CD14-positive monocyte (primary cell): ENCODE results near the gene SH3GLB2. TPM values are rescaled to one million over a fixed set of nuclear protein-coding genes. Genes with fewer than 3 reads are reported as not detected.

Source experiments
- DNase-seq, 3 donors: peaks; one replicate each; pipeline ENCODE4 v3.0.0-alpha.2; 2011 to 2022
- H2AFZ ChIP-seq: 2 replicates; pipeline ENCODE4 v1.6.0; 2012; ENCODE audit warnings: mild to moderate bottlenecking, low read depth, low read length, inconsistent platforms; ENCODE audit not compliant: insufficient read depth, poor library complexity, severe bottlenecking
- H3K27ac ChIP-seq, 2 donors: 1 replicate in 1 of 2; 2 replicates in 1 of 2; pipeline ENCODE4 v1.5.1; 2012 to 2013; ENCODE audit warnings: low read length in 2 of 2, control low read depth in 1 of 2, inconsistent platforms in 1 of 2, low read depth in 1 of 2, mild to moderate bottlenecking in 1 of 2
- H3K27me3 ChIP-seq, 2 donors: one replicate each; pipeline versions ENCODE4 v1.6.0 to v1.6.1; 2011 to 2013; ENCODE audit warnings: low read length in 2 of 2; ENCODE audit not compliant: control insufficient read depth in 2 of 2, insufficient read depth in 2 of 2
- H3K36me3 ChIP-seq, 2 donors: replicated peaks in 1 of 2; 1 replicate in 1 of 2; 2 replicates in 1 of 2; pipeline versions ENCODE4 v1.5.1 to v1.6.1; 2012 to 2013; ENCODE audit warnings: low read length in 2 of 2, control low read depth in 1 of 2, inconsistent platforms in 1 of 2, mild to moderate bottlenecking in 1 of 2; ENCODE audit not compliant: insufficient read depth in 2 of 2, control insufficient read depth in 1 of 2
- H3K4me1 ChIP-seq, 2 donors: 1 replicate in 1 of 2; 2 replicates in 1 of 2; pipeline versions ENCODE4 v1.5.1 to v1.6.1; 2012 to 2013; ENCODE audit warnings: low read length in 2 of 2, control low read depth in 1 of 2, inconsistent platforms in 1 of 2, mild to moderate bottlenecking in 1 of 2, moderate library complexity in 1 of 2; ENCODE audit not compliant: insufficient read depth in 2 of 2, control insufficient read depth in 1 of 2
- H3K4me2 ChIP-seq: replicated peaks from 2 replicates; pipeline ENCODE3; 2012; ENCODE audit warnings: low read length, moderate library complexity, mild to moderate bottlenecking; ENCODE audit not compliant: poor library complexity, severe bottlenecking; ENCODE audit errors: extremely low read depth
- H3K4me3 ChIP-seq, 3 experiments: fragments of 200-600 bp in 1 of 3; sonication (generic) in 1 of 3; replicated peaks in 1 of 3; 1 replicate in 2 of 3; 2 replicates in 1 of 3; pipeline ENCODE4 v1.5.1; 2011 to 2013; ENCODE audit warnings: low read length in 3 of 3, mild to moderate bottlenecking in 3 of 3, control low read depth in 2 of 3, low read depth in 2 of 3, inconsistent platforms in 1 of 3, moderate library complexity in 1 of 3
- H3K79me2 ChIP-seq: 2 replicates; pipeline ENCODE4 v1.6.0; 2012; ENCODE audit warnings: mild to moderate bottlenecking, control low read depth, inconsistent platforms, low read length, moderate library complexity; ENCODE audit not compliant: insufficient read depth
- H3K9ac ChIP-seq: 2 replicates; pipeline ENCODE4 v1.6.0; 2017; ENCODE audit warnings: low read length, mild to moderate bottlenecking; ENCODE audit not compliant: insufficient read depth, poor library complexity, severe bottlenecking
- H3K9me3 ChIP-seq, 2 donors: replicated peaks in 1 of 2; 1 replicate in 1 of 2; 2 replicates in 1 of 2; pipeline versions ENCODE4 v1.5.1 to v1.6.1; 2012 to 2013; ENCODE audit warnings: low read length in 2 of 2, control low read depth in 1 of 2; ENCODE audit not compliant: control insufficient read depth in 1 of 2, insufficient read depth in 1 of 2
- H4K20me1 ChIP-seq: 2 replicates; pipeline ENCODE4 v1.6.0; 2012; ENCODE audit warnings: mild to moderate bottlenecking, low read length, control low read depth, moderate library complexity; ENCODE audit not compliant: insufficient read depth
- H3K27ac Mint-ChIP-seq, 7 donors: one replicate each; pipeline ENCODE4 v1.8.0; 2020; ENCODE audit warnings: mild to moderate bottlenecking in 7 of 7, mixed read lengths in 7 of 7, moderate library complexity in 6 of 7, inconsistent platforms in 2 of 7
- H3K27me3 Mint-ChIP-seq, 3 donors: one replicate each; pipeline ENCODE4 v1.8.0; 2021 to 2022; ENCODE audit warnings: low read depth in 3 of 3, mild to moderate bottlenecking in 3 of 3, mixed read lengths in 3 of 3, moderate library complexity in 3 of 3, inconsistent platforms in 1 of 3
- H3K36me3 Mint-ChIP-seq, 2 donors: one replicate each; pipeline ENCODE4 v1.8.0; 2020; ENCODE audit warnings: mixed read lengths in 2 of 2, inconsistent platforms in 1 of 2, mild to moderate bottlenecking in 1 of 2
- H3K4me1 Mint-ChIP-seq: one replicate; pipeline ENCODE4 v1.8.0; 2020; ENCODE audit warnings: mild to moderate bottlenecking, mixed read lengths
- H3K4me3 Mint-ChIP-seq, 2 donors: one replicate each; pipeline ENCODE4 v1.8.0; 2020; ENCODE audit warnings: mild to moderate bottlenecking in 2 of 2, mixed read lengths in 2 of 2, moderate library complexity in 1 of 2
- H3K9me3 Mint-ChIP-seq, 7 donors: one replicate each; pipeline ENCODE4 v1.8.0; 2020 to 2022; ENCODE audit warnings: mixed read lengths in 7 of 7, mild to moderate bottlenecking in 6 of 7, moderate library complexity in 6 of 7, inconsistent platforms in 2 of 7
- CTCF ChIP-seq: fragments of 200-600 bp; IDR thresholded peaks from one replicate; pipeline ENCODE4 v1.8.0; 2022; ENCODE audit warnings: antibody characterized with exemption, mild to moderate bottlenecking
- WGBS: methylation state at CpG from one replicate; pipeline ENCODE4 v1.1.5; 2013; ENCODE audit warnings: missing lambda C conversion rate; ENCODE audit not compliant: insufficient coverage; 5-methylcytosine and 5-hydroxymethylcytosine counted together
- intact Hi-C, 2 donors: fragments of 100-400 bp; cut with micrococcal nuclease; formaldehyde crosslinking; loops; one replicate each; pipeline versions ENCODE4 v1.15.0 to v1.15.1; 2023
- polyA plus RNA-seq, 3 donors: library from polyadenylated mRNA; depleted of rRNA in 1 of 3; unstranded in 2 of 3; stranded (reverse) in 1 of 3; fragments of 300-500 nt in 2 of 3; fragments of >200 nt in 1 of 3; fragmentation: Illumina TruSeq in 2 of 3; gene quantifications; 1 replicate in 2 of 3; 2 replicates in 1 of 3; pipeline ENCODE4 v1.2.3, GENCODE V29; 2012 to 2021

Gene SH3GLB2
- polyA plus RNA-seq, 3 donors: 8.0 to 77.0 (median 25.9) TPM

GRCh38 chr9:129031514-129031913, 3.4 kb upstream of the SH3GLB2 start:
- Mint-ChIP-seq H3K4me1 (peaks cover 14% of the 10 kb centered on the region), H3K27ac (peak overlapping the region in 1 of 7 donors; percentile 12)

DNA sequence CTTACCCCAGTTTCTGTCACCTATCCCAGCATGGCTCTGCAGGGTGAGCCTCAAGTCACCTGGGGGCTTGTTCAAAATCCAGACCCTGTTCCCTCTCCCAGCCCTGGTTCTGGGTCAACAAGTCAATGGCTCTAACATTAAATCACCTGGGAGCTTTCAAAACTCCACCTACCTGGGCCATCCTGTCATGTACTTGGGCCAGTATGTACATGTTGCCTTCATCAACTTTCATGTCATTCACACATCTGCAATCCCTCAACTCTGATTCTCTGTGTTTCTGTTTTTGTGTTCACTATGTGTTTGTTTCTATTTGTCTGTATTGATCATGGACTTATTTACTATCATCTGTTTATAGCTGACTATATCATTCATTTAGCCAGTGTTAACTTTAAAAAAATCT, 2.1 kb upstream of the SH3GLB2 start:
- Histone ChIP-seq H3K27ac (no peak overlapping the region), H3K36me3 (no peaks in the 10 kb centered on the region), H3K9me3 (no peaks in the 10 kb centered on the region), H3K79me2 (peaks cover 11% of the 10 kb centered on the region), H4K20me1 (no peaks in the 10 kb centered on the region), H3K27me3 (no peaks in the 10 kb centered on the region), H3K4me3 (no peak overlapping the region), H3K4me1 (peaks cover 12 to 24% of the 10 kb centered on the region in 2 donors), H3K9ac (no peak overlapping the region), H3K4me2 (no peak overlapping the region), H2AFZ (no peak overlapping the region)
- H3K4me3 Mint-ChIP-seq: no peak overlapping the region
- H3K4me1 Mint-ChIP-seq: peaks cover 20% of the 10 kb centered on the region
- intact Hi-C loops: no loop called here
- no peaks in the 10 kb centered on the region for H3K9me3 Mint-ChIP-seq
- H3K27me3 Mint-ChIP-seq: no peaks in the 10 kb centered on the region
- peak overlapping the region in 1 of 7 donors; percentile 37 for H3K27ac Mint-ChIP-seq
- H3K36me3 Mint-ChIP-seq: no peaks in the 10 kb centered on the region
- TF ChIP-seq CTCF: no peak
- no peak for DNase-seq

More at GRCh38 chr9:129031514-129031913, 3.4 kb upstream of the SH3GLB2 start:
- H3K4me1 ChIP-seq: peaks cover 16 to 31% of the 10 kb centered on the region in 2 donors
- peaks cover 12% of the 10 kb centered on the region for H3K79me2 ChIP-seq
- no peak overlapping the region for H2AFZ ChIP-seq
- H3K27me3 Mint-ChIP-seq: no peaks in the 10 kb centered on the region
- DNase-seq: no peak
- TF ChIP-seq CTCF: no peak
- no peak overlapping the region for H3K4me3 Mint-ChIP-seq
- no peak overlapping the region for H3K4me3 ChIP-seq
- no peaks in the 10 kb centered on the region for H3K36me3 ChIP-seq
- H3K36me3 Mint-ChIP-seq: no peaks in the 10 kb centered on the region
- no peak overlapping the region for H3K27ac ChIP-seq
- WGBS: 100% methylated on average over 1 of the region's 4 CpGs
- intact Hi-C loops: no loop called here
- no peaks in the 10 kb centered on the region for H3K9me3 ChIP-seq
- H3K4me2 ChIP-seq: no peak overlapping the region
- no peaks in the 10 kb centered on the region for H3K27me3 ChIP-seq
- no peaks in the 10 kb centered on the region for H3K9me3 Mint-ChIP-seq
- H4K20me1 ChIP-seq: no peaks in the 10 kb centered on the region
- no peak overlapping the region for H3K9ac ChIP-seq
